ENCODE data around the gene SEMA3C. TPM values are rescaled to one million over a fixed set of nuclear protein-coding genes. Genes with fewer than 3 reads are reported as not detected.

The SEMA3C gene
- total and polyA plus RNA-seq, 2 donors: 2.8 to 5.6 TPM

GRCh38 chr7:80764132-80764531, 154.7 kb downstream of the SEMA3C start:
- Histone ChIP-seq H3K4me3 (ENCODE audit: low read length in 2 of 2) (no peak overlapping the region), H3K27ac (ENCODE audit: low read depth in 1 of 2, low read length in 1 of 2) (no peak overlapping the region), H3K9me3 (ENCODE audit: control insufficient read depth in 2 of 2, insufficient read depth in 1 of 2, low read length in 1 of 2) (no peaks in the 10 kb centered on the region), H3K27me3 (ENCODE audit: control insufficient read depth in 2 of 2, insufficient read depth in 1 of 2, low read length in 1 of 2) (no peaks in the 10 kb centered on the region), H3K4me1 (ENCODE audit: control insufficient read depth in 2 of 2, insufficient read depth in 2 of 2, low read length in 2 of 2) (no peaks in the 10 kb centered on the region), H3K36me3 (ENCODE audit: control insufficient read depth in 2 of 2, insufficient read depth in 2 of 2, low read length in 1 of 2) (no peaks in the 10 kb centered on the region)
- 94% methylated on average over 2 of the region's 2 CpGs for WGBS
- DNase-seq (ENCODE audit: low read depth in 6 of 9, low spot score in 9 of 9): no peak

GRCh38 chr7:80763704-80764103, 155.1 kb downstream of the SEMA3C start:
- H3K9me3 ChIP-seq (ENCODE audit: control insufficient read depth in 2 of 2, insufficient read depth in 1 of 2, low read length in 1 of 2): no peaks in the 10 kb centered on the region
- no peaks in the 10 kb centered on the region for H3K36me3 ChIP-seq (ENCODE audit: control insufficient read depth in 2 of 2, insufficient read depth in 2 of 2, low read length in 1 of 2)
- WGBS: 96% methylated on average over 4 of the region's 4 CpGs
- no peak overlapping the region for H3K27ac ChIP-seq (ENCODE audit: low read depth in 1 of 2, low read length in 1 of 2)
- H3K27me3 ChIP-seq (ENCODE audit: control insufficient read depth in 2 of 2, insufficient read depth in 1 of 2, low read length in 1 of 2): no peaks in the 10 kb centered on the region
- H3K4me1 ChIP-seq (ENCODE audit: control insufficient read depth in 2 of 2, insufficient read depth in 2 of 2, low read length in 2 of 2): no peaks in the 10 kb centered on the region
- no peak for DNase-seq (ENCODE audit: low read depth in 6 of 9, low spot score in 9 of 9)
- no peak overlapping the region for H3K4me3 ChIP-seq (ENCODE audit: low read length in 2 of 2)

GRCh38 chr7:80763289-80763688, 155.6 kb downstream of the SEMA3C start:
- H3K36me3 ChIP-seq (ENCODE audit: control insufficient read depth in 2 of 2, insufficient read depth in 2 of 2, low read length in 1 of 2): no peaks in the 10 kb centered on the region
- H3K4me1 ChIP-seq (ENCODE audit: control insufficient read depth in 2 of 2, insufficient read depth in 2 of 2, low read length in 2 of 2): no peaks in the 10 kb centered on the region
- no peak overlapping the region for H3K4me3 ChIP-seq (ENCODE audit: low read length in 2 of 2)
- H3K9me3 ChIP-seq (ENCODE audit: control insufficient read depth in 2 of 2, insufficient read depth in 1 of 2, low read length in 1 of 2): no peaks in the 10 kb centered on the region
- H3K27ac ChIP-seq (ENCODE audit: low read depth in 1 of 2, low read length in 1 of 2): no peak overlapping the region
- H3K27me3 ChIP-seq (ENCODE audit: control insufficient read depth in 2 of 2, insufficient read depth in 1 of 2, low read length in 1 of 2): no peaks in the 10 kb centered on the region
- DNase-seq (ENCODE audit: low read depth in 6 of 9, low spot score in 9 of 9): no peak
- 89% methylated on average over 1 of the region's 1 CpG for WGBS

- no peak for DNase-seq (ENCODE audit: low read depth in 6 of 9, low spot score in 9 of 9)
- Histone ChIP-seq H3K27me3 (ENCODE audit: control insufficient read depth in 2 of 2, insufficient read depth in 1 of 2, low read length in 1 of 2) (no peaks in the 10 kb centered on the region), H3K9me3 (ENCODE audit: control insufficient read depth in 2 of 2, insufficient read depth in 1 of 2, low read length in 1 of 2) (no peaks in the 10 kb centered on the region), H3K27ac (ENCODE audit: low read depth in 1 of 2, low read length in 1 of 2) (no peak overlapping the region), H3K4me1 (ENCODE audit: control insufficient read depth in 2 of 2, insufficient read depth in 2 of 2, low read length in 2 of 2) (no peaks in the 10 kb centered on the region), H3K36me3 (ENCODE audit: control insufficient read depth in 2 of 2, insufficient read depth in 2 of 2, low read length in 1 of 2) (no peaks in the 10 kb centered on the region), H3K4me3 (ENCODE audit: low read length in 2 of 2) (no peak overlapping the region)
- WGBS: 97% methylated on average over 4 of the region's 4 CpGs
Measured at GRCh38 chr7:80760292-80760691, 158.6 kb downstream of the SEMA3C start.

GRCh38 chr7:80752954-80753690, 165.7 kb downstream of the SEMA3C start:
- H3K27ac ChIP-seq (ENCODE audit: low read depth in 1 of 2, low read length in 1 of 2): no peak overlapping the region
- no peaks in the 10 kb centered on the region for H3K36me3 ChIP-seq (ENCODE audit: control insufficient read depth in 2 of 2, insufficient read depth in 2 of 2, low read length in 1 of 2)
- DNase-seq (ENCODE audit: low read depth in 6 of 9, low spot score in 9 of 9): no peak
- H3K27me3 ChIP-seq (ENCODE audit: control insufficient read depth in 2 of 2, insufficient read depth in 1 of 2, low read length in 1 of 2): no peaks in the 10 kb centered on the region
- WGBS: 94% methylated on average over 6 of the region's 6 CpGs
- H3K4me3 ChIP-seq (ENCODE audit: low read length in 2 of 2): no peak overlapping the region
- no peaks in the 10 kb centered on the region for H3K4me1 ChIP-seq (ENCODE audit: control insufficient read depth in 2 of 2, insufficient read depth in 2 of 2, low read length in 2 of 2)
- no peaks in the 10 kb centered on the region for H3K9me3 ChIP-seq (ENCODE audit: control insufficient read depth in 2 of 2, insufficient read depth in 1 of 2, low read length in 1 of 2)

- H3K4me3 ChIP-seq (ENCODE audit: low read length in 2 of 2): no peak overlapping the region
- H3K36me3 ChIP-seq (ENCODE audit: control insufficient read depth in 2 of 2, insufficient read depth in 2 of 2, low read length in 1 of 2): no peaks in the 10 kb centered on the region
- no peaks in the 10 kb centered on the region for H3K9me3 ChIP-seq (ENCODE audit: control insufficient read depth in 2 of 2, insufficient read depth in 1 of 2, low read length in 1 of 2)
- no peak overlapping the region for H3K27ac ChIP-seq (ENCODE audit: low read depth in 1 of 2, low read length in 1 of 2)
- WGBS: 94% methylated on average over 2 of the region's 2 CpGs
- H3K4me1 ChIP-seq (ENCODE audit: control insufficient read depth in 2 of 2, insufficient read depth in 2 of 2, low read length in 2 of 2): no peaks in the 10 kb centered on the region
- no peaks in the 10 kb centered on the region for H3K27me3 ChIP-seq (ENCODE audit: control insufficient read depth in 2 of 2, insufficient read depth in 1 of 2, low read length in 1 of 2)
- DNase-seq (ENCODE audit: low read depth in 6 of 9, low spot score in 9 of 9): no peak
Measured at GRCh38 chr7:80749270-80749669, 169.6 kb downstream of the SEMA3C start.

GRCh38 chr7:80748363-80749042, 170.3 kb downstream of the SEMA3C start:
- no peak for DNase-seq (ENCODE audit: low read depth in 6 of 9, low spot score in 9 of 9)
- H3K27me3 ChIP-seq (ENCODE audit: control insufficient read depth in 2 of 2, insufficient read depth in 1 of 2, low read length in 1 of 2): no peaks in the 10 kb centered on the region
- H3K4me3 ChIP-seq (ENCODE audit: low read length in 2 of 2): no peak overlapping the region
- no peaks in the 10 kb centered on the region for H3K9me3 ChIP-seq (ENCODE audit: control insufficient read depth in 2 of 2, insufficient read depth in 1 of 2, low read length in 1 of 2)
- 93% methylated on average over 8 of the region's 8 CpGs for WGBS
- H3K36me3 ChIP-seq (ENCODE audit: control insufficient read depth in 2 of 2, insufficient read depth in 2 of 2, low read length in 1 of 2): no peaks in the 10 kb centered on the region
- no peaks in the 10 kb centered on the region for H3K4me1 ChIP-seq (ENCODE audit: control insufficient read depth in 2 of 2, insufficient read depth in 2 of 2, low read length in 2 of 2)
- no peak overlapping the region for H3K27ac ChIP-seq (ENCODE audit: low read depth in 1 of 2, low read length in 1 of 2)

- Histone ChIP-seq H3K36me3 (ENCODE audit: control insufficient read depth in 2 of 2, insufficient read depth in 2 of 2, low read length in 1 of 2) (no peaks in the 10 kb centered on the region), H3K27ac (ENCODE audit: low read depth in 1 of 2, low read length in 1 of 2) (no peak overlapping the region), H3K9me3 (ENCODE audit: control insufficient read depth in 2 of 2, insufficient read depth in 1 of 2, low read length in 1 of 2) (no peaks in the 10 kb centered on the region), H3K4me1 (ENCODE audit: control insufficient read depth in 2 of 2, insufficient read depth in 2 of 2, low read length in 2 of 2) (no peaks in the 10 kb centered on the region), H3K27me3 (ENCODE audit: control insufficient read depth in 2 of 2, insufficient read depth in 1 of 2, low read length in 1 of 2) (no peaks in the 10 kb centered on the region), H3K4me3 (ENCODE audit: low read length in 2 of 2) (no peak overlapping the region)
- 95% methylated on average over 1 of the region's 1 CpG for WGBS
- no peak for DNase-seq (ENCODE audit: low read depth in 6 of 9, low spot score in 9 of 9)
Measured at GRCh38 chr7:80740778-80741545, 177.9 kb downstream of the SEMA3C start.
